ENCODE measurements around the gene IRAK3. TPM values are rescaled to one million over a fixed set of nuclear protein-coding genes. Genes with fewer than 3 reads are reported as not detected.

Gene IRAK3
- total RNA-seq, 1 donor from 2014 or later, result 11.0 TPM

DNA sequence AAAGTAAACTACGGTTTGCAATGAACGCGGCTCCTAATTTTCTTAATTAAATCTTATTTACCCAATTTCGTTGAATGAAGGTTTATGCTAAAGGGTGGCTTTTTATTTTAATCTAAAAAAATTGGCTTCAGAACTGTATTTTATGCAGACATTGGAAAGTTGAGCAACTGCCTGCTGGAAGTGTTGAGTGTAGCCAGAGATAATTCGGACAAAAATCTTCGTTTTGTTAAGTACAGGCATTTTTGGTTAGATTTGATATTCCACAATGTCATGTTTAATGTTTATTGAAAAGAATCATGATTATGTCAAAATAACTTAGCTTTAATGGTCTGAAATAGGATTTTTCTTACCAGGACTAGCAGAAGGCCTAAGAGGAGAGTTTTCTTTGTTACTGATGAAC is 875 bp downstream of the IRAK3 start:
- Histone ChIP-seq H3K4me1 (ENCODE audit: control insufficient read depth in 3 of 3, insufficient read depth in 3 of 3, low read length in 3 of 3) (peaks cover 0 to 12% (median 8%) of the 10 kb centered on the region in 3 donors), H3K36me3 (ENCODE audit: control insufficient read depth in 3 of 3, insufficient read depth in 3 of 3, low read length in 3 of 3) (no peaks in the 10 kb centered on the region), H3K27me3 (ENCODE audit: control insufficient read depth in 3 of 3, insufficient read depth in 3 of 3, low read length in 3 of 3) (peaks cover 9 to 13% (median 9%) of the 10 kb centered on the region in 3 donors), H3K27ac (ENCODE audit: low read depth, low read length) (peak overlapping the region; percentile 76), H3K4me3 (ENCODE audit: low read length in 3 of 3) (peak overlapping the region in 2 of 3 donors; percentile 63 to 74), H3K9me3 (ENCODE audit: control insufficient read depth in 3 of 3, low read length in 3 of 3) (no peaks in the 10 kb centered on the region), H3K9ac (ENCODE audit: low read depth in 1 of 3, low read length in 3 of 3) (peak overlapping the region in 1 of 3 donors; percentile 45)

DNA sequence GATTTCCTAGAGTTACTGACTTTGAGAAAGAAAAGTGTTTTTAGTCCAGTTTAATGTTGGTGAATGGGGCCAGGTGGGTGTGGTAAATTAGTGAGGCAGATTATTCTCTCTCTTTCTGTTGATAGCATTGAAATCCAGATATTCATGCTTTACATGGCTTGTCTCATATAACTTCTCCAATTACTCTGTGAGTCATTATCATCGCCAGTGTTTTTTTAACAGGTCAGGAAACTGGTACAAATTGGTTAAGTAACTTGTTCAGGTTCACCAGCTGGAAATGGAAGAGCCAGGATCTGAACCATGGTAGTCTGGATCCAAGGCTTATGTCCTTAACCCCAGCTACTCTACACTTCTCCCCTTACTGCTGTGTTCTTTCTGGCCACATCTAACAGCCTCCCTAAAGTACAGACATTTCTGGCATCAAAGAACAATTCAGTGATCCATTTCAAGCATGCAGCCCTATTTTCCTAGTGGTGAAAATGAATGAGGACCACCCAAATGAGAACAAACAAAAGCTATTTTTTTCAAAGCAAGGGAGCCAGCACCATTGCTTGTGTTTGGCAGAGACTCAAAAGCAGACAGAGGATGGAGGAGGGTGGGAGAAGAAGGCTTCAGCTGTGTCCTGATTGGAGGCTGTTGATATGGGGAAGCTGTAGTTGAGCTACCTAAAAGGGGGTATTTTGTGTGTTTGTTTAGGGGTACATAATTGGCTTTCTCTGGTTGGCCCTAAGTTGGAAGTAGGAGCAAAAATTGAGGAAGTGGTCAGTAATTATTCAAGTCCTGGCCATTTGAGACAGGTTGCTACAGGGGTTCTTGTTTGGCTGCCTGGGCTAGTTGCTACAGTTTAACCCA is 1.7 kb downstream of the IRAK3 start:
- Histone ChIP-seq H3K9ac (ENCODE audit: low read depth in 1 of 3, low read length in 3 of 3) (no peak overlapping the region), H3K9me3 (ENCODE audit: control insufficient read depth in 3 of 3, low read length in 3 of 3) (no peaks in the 10 kb centered on the region), H3K36me3 (ENCODE audit: control insufficient read depth in 3 of 3, insufficient read depth in 3 of 3, low read length in 3 of 3) (no peaks in the 10 kb centered on the region), H3K27ac (ENCODE audit: low read depth, low read length) (no peak overlapping the region), H3K4me3 (ENCODE audit: low read length in 3 of 3) (peak overlapping the region in 1 of 3 donors; percentile 74), H3K4me1 (ENCODE audit: control insufficient read depth in 3 of 3, insufficient read depth in 3 of 3, low read length in 3 of 3) (peaks cover 0 to 12% (median 8%) of the 10 kb centered on the region in 3 donors), H3K27me3 (ENCODE audit: control insufficient read depth in 3 of 3, insufficient read depth in 3 of 3, low read length in 3 of 3) (peaks cover 9 to 13% (median 9%) of the 10 kb centered on the region in 3 donors)

DNA sequence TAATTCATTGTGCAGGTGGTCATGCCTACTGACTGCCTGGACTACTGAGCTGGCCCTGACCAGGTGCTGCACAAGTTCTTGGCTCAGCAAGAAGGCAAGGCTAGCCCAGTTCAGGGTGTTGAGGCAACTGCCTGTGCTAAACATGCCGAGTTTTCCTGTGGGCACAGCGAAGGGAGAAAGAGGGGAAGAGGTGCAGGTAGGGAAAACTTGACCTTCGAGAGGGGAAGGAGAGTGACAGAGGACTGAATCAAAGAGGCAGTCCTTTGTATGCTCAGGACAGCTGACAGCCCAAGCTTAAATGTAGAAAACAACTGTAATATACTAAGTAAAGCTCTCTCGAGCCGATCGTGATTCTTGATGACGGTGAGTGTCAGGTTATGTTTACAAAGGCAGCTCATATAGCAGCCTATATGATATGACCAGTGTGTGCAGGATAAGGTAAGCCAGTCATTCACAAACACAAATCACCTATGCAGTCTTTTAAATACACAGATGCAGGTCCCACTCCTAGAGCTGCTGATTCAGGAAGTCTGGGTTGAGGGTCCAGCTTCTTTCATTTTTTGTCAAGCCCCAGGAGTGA is 2.6 kb downstream of the IRAK3 start:
- H3K9me3 ChIP-seq (ENCODE audit: control insufficient read depth in 3 of 3, low read length in 3 of 3), result no peaks in the 10 kb centered on the region
- peaks cover 9 to 13% (median 9%) of the 10 kb centered on the region in 3 donors for H3K27me3 ChIP-seq (ENCODE audit: control insufficient read depth in 3 of 3, insufficient read depth in 3 of 3, low read length in 3 of 3)
- no peaks in the 10 kb centered on the region for H3K36me3 ChIP-seq (ENCODE audit: control insufficient read depth in 3 of 3, insufficient read depth in 3 of 3, low read length in 3 of 3)
- H3K9ac ChIP-seq (ENCODE audit: low read depth in 1 of 3, low read length in 3 of 3), result no peak overlapping the region
- no peak overlapping the region for H3K27ac ChIP-seq (ENCODE audit: low read depth, low read length)
- peaks cover 0 to 12% (median 8%) of the 10 kb centered on the region in 3 donors for H3K4me1 ChIP-seq (ENCODE audit: control insufficient read depth in 3 of 3, insufficient read depth in 3 of 3, low read length in 3 of 3)
- H3K4me3 ChIP-seq (ENCODE audit: low read length in 3 of 3), result no peak overlapping the region

DNA sequence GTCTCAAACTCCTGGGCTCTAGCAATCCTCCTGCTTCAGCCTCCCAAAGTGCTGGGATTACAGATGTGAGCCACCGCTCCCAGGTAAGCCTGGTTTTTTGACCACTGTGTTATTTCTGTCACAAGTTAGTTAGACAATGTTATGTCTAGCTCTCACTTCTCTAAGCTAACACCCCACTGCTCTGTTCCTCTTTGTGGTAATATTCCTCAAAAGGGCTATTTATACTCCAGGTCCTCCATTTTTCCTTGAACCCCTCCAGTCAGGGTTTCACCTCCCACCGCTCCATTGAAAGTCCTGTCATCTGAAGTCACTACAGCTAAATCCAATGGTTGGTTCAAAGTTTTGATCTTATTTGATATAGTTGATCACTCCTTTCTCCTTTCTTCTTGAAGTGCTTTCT is 5.1 kb downstream of the IRAK3 start:
- no peaks in the 10 kb centered on the region for H3K36me3 ChIP-seq (ENCODE audit: control insufficient read depth in 3 of 3, insufficient read depth in 3 of 3, low read length in 3 of 3)
- no peak overlapping the region for H3K9ac ChIP-seq (ENCODE audit: low read depth in 1 of 3, low read length in 3 of 3)
- H3K4me3 ChIP-seq (ENCODE audit: low read length in 3 of 3), result no peak overlapping the region
- H3K9me3 ChIP-seq (ENCODE audit: control insufficient read depth in 3 of 3, low read length in 3 of 3), result no peaks in the 10 kb centered on the region
- H3K4me1 ChIP-seq (ENCODE audit: control insufficient read depth in 3 of 3, insufficient read depth in 3 of 3, low read length in 3 of 3), result peaks cover 2 to 8% (median 7%) of the 10 kb centered on the region in 3 donors
- no peak overlapping the region for H3K27ac ChIP-seq (ENCODE audit: low read depth, low read length)
- peaks cover 0 to 4% (median under 1%) of the 10 kb centered on the region in 3 donors for H3K27me3 ChIP-seq (ENCODE audit: control insufficient read depth in 3 of 3, insufficient read depth in 3 of 3, low read length in 3 of 3)

DNA sequence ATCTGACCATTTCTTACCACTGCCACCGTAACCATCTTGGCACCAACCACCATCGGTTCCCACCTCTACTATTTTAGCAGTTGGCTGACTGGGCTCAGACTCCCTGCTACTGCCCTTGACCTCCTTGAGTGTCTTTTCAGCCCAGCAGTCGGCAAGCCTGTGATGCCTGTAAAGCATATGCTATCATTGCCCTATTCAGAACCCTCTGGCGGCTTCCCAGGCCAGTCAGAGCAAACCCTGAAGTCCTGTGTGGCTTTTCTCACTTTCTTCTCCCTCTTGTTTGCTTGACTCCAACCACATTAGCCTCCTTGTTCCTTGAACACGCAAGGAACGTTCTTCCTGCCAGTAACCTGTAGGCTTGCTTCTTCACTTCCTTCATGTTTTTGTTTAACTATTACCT is 6.2 kb downstream of the IRAK3 start:
- Histone ChIP-seq H3K36me3 (ENCODE audit: control insufficient read depth in 3 of 3, insufficient read depth in 3 of 3, low read length in 3 of 3) (no peaks in the 10 kb centered on the region), H3K4me3 (ENCODE audit: low read length in 3 of 3) (no peak overlapping the region), H3K9me3 (ENCODE audit: control insufficient read depth in 3 of 3, low read length in 3 of 3) (no peaks in the 10 kb centered on the region), H3K27ac (ENCODE audit: low read depth, low read length) (no peak overlapping the region), H3K9ac (ENCODE audit: low read depth in 1 of 3, low read length in 3 of 3) (no peak overlapping the region), H3K4me1 (ENCODE audit: control insufficient read depth in 3 of 3, insufficient read depth in 3 of 3, low read length in 3 of 3) (peaks cover 2 to 8% (median 7%) of the 10 kb centered on the region in 3 donors), H3K27me3 (ENCODE audit: control insufficient read depth in 3 of 3, insufficient read depth in 3 of 3, low read length in 3 of 3) (no peaks in the 10 kb centered on the region)

DNA sequence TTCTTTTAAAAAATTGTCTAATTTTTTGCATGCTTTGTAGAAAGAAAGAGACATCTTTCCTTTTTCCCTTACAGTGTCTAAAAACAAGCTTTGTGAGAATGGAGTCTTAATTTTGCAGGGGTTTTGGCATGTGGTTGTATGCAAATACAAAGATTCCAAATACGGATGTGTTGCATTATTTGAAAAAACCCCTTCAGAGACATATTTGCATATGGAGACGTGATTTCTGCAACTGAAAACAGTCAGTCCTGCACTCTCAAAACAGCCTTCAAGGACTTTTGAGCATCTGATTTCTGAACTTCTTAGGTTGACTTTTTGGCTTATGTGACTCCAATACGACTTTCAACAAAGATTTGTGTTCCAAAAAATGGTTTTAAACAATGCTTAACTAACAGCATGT is 7.8 kb downstream of the IRAK3 start:
- H3K4me1 ChIP-seq (ENCODE audit: control insufficient read depth in 3 of 3, insufficient read depth in 3 of 3, low read length in 3 of 3), result peaks cover 0 to 2% (median 0%) of the 10 kb centered on the region in 3 donors
- H3K4me3 ChIP-seq (ENCODE audit: low read length in 3 of 3), result no peak overlapping the region
- H3K9ac ChIP-seq (ENCODE audit: low read depth in 1 of 3, low read length in 3 of 3), result no peak overlapping the region
- no peaks in the 10 kb centered on the region for H3K36me3 ChIP-seq (ENCODE audit: control insufficient read depth in 3 of 3, insufficient read depth in 3 of 3, low read length in 3 of 3)
- H3K27me3 ChIP-seq (ENCODE audit: control insufficient read depth in 3 of 3, insufficient read depth in 3 of 3, low read length in 3 of 3), result no peaks in the 10 kb centered on the region
- no peaks in the 10 kb centered on the region for H3K9me3 ChIP-seq (ENCODE audit: control insufficient read depth in 3 of 3, low read length in 3 of 3)
- no peak overlapping the region for H3K27ac ChIP-seq (ENCODE audit: low read depth, low read length)

DNA sequence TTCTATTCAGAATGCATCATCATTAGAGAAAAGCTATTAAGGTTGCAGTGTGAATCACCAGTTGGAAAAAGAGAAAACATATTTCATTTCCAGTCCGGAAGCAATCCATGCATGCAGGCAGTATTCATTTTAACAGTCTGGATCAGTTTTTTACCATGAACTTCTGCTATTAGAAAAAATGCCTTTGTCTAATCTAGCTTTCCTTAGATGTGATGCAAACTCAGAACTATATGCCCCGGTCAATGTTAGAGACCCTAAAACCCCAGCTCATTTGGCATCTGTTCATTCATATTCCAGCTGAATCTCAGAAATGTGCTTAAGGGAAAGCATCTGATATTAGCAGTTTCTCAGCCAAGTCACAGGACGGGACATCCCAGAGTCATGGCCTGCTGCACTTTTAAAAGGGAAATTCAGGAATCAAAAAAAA is 8.5 kb downstream of the IRAK3 start:
- H3K27me3 ChIP-seq (ENCODE audit: control insufficient read depth in 3 of 3, insufficient read depth in 3 of 3, low read length in 3 of 3), result no peaks in the 10 kb centered on the region
- no peaks in the 10 kb centered on the region for H3K36me3 ChIP-seq (ENCODE audit: control insufficient read depth in 3 of 3, insufficient read depth in 3 of 3, low read length in 3 of 3)
- no peaks in the 10 kb centered on the region for H3K9me3 ChIP-seq (ENCODE audit: control insufficient read depth in 3 of 3, low read length in 3 of 3)
- H3K27ac ChIP-seq (ENCODE audit: low read depth, low read length), result no peak overlapping the region
- H3K4me3 ChIP-seq (ENCODE audit: low read length in 3 of 3), result no peak overlapping the region
- H3K9ac ChIP-seq (ENCODE audit: low read depth in 1 of 3, low read length in 3 of 3), result no peak overlapping the region
- peaks cover 0 to 2% (median 0%) of the 10 kb centered on the region in 3 donors for H3K4me1 ChIP-seq (ENCODE audit: control insufficient read depth in 3 of 3, insufficient read depth in 3 of 3, low read length in 3 of 3)

DNA sequence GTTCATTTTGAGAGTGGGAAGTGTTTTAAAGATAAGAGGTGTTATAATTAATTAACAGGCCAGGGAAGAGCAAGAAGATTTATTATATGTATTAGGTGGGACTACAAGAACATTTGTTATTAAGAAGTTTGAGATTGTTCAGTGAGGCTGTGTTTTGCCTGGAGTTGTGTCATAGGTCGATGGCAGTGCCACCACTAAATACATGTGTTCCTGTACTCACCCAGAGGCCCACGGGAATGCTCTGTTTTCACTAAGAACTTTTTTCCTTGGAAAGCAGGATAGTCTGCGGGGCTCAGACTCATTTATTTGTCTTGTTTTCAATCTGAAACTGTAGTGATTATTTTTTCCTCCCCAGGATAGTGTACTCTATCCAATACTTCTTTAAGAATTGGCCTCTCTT is 10.1 kb downstream of the IRAK3 start:
- no peak overlapping the region for H3K27ac ChIP-seq (ENCODE audit: low read depth, low read length)
- H3K4me1 ChIP-seq (ENCODE audit: control insufficient read depth in 3 of 3, insufficient read depth in 3 of 3, low read length in 3 of 3), result peaks cover 0 to 2% (median 0%) of the 10 kb centered on the region in 3 donors

DNA sequence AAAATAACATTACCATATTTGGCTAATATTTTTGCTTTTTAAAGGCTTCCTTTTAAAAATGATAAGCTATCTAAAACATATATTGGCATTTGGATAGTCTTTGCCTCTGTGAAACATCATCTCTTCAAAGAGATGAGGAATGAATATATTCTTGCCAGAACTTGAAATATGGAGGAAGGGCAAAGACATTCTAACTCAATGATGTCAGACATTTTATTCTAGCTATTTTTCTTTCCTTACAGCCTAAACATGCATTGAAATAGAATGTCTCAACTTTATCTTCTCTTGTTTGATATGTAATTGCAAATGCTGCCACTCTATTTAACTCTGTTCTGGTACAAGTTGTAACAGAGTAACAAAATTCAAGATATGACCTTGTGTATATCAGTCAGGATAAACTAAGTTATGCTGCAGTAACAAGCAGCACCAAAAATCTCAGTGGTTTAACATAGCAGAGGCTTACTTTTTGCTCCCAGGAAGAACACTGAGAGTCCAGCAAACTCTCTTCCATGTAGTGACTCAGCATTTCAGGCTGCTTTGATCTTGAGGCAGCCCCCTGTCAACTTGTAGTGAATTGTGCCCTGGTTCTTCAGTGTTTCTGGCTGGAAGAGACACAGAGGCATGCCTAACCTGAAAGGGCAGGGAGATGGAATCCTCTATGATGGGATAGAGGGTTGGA is 11.0 kb downstream of the IRAK3 start:
- no peak overlapping the region for H3K4me3 ChIP-seq (ENCODE audit: low read length in 3 of 3)
- no peak overlapping the region for H3K9ac ChIP-seq (ENCODE audit: low read depth in 1 of 3, low read length in 3 of 3)
- no peaks in the 10 kb centered on the region for H3K36me3 ChIP-seq (ENCODE audit: control insufficient read depth in 3 of 3, insufficient read depth in 3 of 3, low read length in 3 of 3)
- no peaks in the 10 kb centered on the region for H3K9me3 ChIP-seq (ENCODE audit: control insufficient read depth in 3 of 3, low read length in 3 of 3)
- H3K4me1 ChIP-seq (ENCODE audit: control insufficient read depth in 3 of 3, insufficient read depth in 3 of 3, low read length in 3 of 3), result peaks cover 0 to 2% (median 0%) of the 10 kb centered on the region in 3 donors
- H3K27ac ChIP-seq (ENCODE audit: low read depth, low read length), result no peak overlapping the region
- no peaks in the 10 kb centered on the region for H3K27me3 ChIP-seq (ENCODE audit: control insufficient read depth in 3 of 3, insufficient read depth in 3 of 3, low read length in 3 of 3)

More for the DNA sequence above, 10.1 kb downstream of the IRAK3 start:
- no peaks in the 10 kb centered on the region for H3K36me3 ChIP-seq (ENCODE audit: control insufficient read depth in 3 of 3, insufficient read depth in 3 of 3, low read length in 3 of 3)
- H3K9ac ChIP-seq (ENCODE audit: low read depth in 1 of 3, low read length in 3 of 3), result no peak overlapping the region
- H3K9me3 ChIP-seq (ENCODE audit: control insufficient read depth in 3 of 3, low read length in 3 of 3), result no peaks in the 10 kb centered on the region
- H3K4me3 ChIP-seq (ENCODE audit: low read length in 3 of 3), result no peak overlapping the region
- H3K27me3 ChIP-seq (ENCODE audit: control insufficient read depth in 3 of 3, insufficient read depth in 3 of 3, low read length in 3 of 3), result no peaks in the 10 kb centered on the region

DNA sequence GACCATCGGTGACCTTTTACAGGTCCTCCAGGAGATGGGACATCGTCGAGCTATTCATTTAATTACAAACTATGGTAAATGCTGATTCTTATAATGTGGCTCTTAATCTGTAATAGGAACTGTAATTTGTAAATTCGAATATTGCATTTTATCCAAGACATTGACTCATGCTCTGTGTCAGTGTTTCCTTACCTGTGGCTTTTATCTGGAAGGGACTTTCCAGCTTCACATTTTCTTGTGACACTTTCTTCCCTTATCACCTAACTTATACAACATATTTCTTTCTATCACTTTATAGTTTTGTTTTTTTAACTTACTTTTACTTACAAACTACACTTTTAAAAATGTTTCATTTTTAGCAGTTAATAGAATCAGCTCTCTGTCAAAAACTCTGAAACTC is 14.8 kb downstream of the IRAK3 start:
- Histone ChIP-seq H3K27me3 (ENCODE audit: control insufficient read depth in 3 of 3, insufficient read depth in 3 of 3, low read length in 3 of 3) (no peaks in the 10 kb centered on the region), H3K27ac (ENCODE audit: low read depth, low read length) (no peak overlapping the region), H3K4me1 (ENCODE audit: control insufficient read depth in 3 of 3, insufficient read depth in 3 of 3, low read length in 3 of 3) (no peaks in the 10 kb centered on the region), H3K4me3 (ENCODE audit: low read length in 3 of 3) (no peak overlapping the region), H3K9me3 (ENCODE audit: control insufficient read depth in 3 of 3, low read length in 3 of 3) (no peaks in the 10 kb centered on the region), H3K9ac (ENCODE audit: low read depth in 1 of 3, low read length in 3 of 3) (no peak overlapping the region), H3K36me3 (ENCODE audit: control insufficient read depth in 3 of 3, insufficient read depth in 3 of 3, low read length in 3 of 3) (no peaks in the 10 kb centered on the region)
